GM21528 (cell line): ENCODE results near the gene RASGRP1.
"Not testable (repeated sequence)": the region's sequence is repeated elsewhere in the genome, so short reads cannot be mapped to it uniquely, and the experiment has no call there.

Source experiments
- ATAC-seq: cut with Tn5 transposase; IDR thresholded peaks from one replicate; pipeline ENCODE4 v1.9.1; 2021; ENCODE audit warnings: mild to moderate bottlenecking, moderate library complexity; ENCODE audit not compliant: unreplicated experiment, low FRiP score

Gene RASGRP1

DNA sequence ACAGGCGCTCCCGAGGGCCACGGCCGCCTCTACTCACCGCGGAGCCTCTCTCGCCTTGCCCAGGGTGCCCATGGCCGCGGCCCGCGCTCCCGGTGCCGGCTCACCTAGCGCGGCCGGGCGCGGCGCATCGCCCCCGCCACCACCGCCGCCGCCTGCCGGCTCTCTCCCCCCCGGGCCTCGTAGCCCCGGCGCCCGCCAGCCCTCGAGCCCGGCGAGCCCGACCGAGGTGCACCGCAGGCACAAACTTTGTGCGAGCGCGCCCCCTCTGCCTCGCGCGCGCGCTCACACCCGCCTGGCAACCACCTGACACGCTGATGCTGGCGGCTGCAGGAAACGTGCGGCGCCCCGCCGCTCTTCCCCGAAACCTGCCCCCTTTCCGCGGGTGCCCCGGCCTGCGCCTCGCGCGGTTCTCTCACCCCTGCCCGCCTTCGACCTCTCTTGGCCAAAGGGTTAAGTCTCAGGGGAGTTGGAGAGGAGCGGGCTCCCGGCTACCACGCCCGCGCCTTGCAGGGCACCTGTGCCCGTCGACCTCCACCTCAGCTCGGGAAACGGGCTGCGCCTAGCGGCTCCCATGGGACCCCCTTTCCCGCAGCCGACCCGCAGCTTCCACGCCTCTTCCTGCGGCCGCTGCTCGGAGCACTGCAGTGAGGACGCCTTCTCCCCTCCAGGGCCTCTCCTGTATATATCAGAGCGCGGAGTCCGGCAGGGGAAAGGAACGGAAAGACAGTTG, at the start of gene RASGRP1:
TSS of gene RASGRP1 (minus strand) at position 258 of the 730 bp plus-strand sequence. CDS start at position 72, 186 bp downstream.
- peak; percentile 72 for ATAC-seq

DNA sequence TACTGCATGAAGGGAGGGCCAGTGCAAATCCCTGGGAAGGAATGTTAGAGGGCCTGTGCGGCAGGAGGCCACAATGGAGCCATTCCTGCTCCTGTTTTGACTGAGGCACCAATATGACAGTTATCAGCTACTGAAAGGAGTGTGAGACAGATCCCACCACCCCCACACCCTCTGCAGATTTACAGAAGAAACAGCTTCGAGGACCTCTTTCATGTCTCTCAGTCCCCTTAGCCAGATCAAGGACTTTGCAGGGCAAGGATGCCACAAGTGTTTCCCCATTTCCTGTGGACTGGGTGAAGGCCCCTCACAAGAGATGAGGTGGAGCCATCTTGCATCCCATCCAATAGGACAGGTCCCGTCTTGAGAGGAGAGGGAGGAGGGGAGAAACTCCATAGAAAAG, 48.5 kb upstream of the RASGRP1 start:
- ATAC-seq: no peak

DNA sequence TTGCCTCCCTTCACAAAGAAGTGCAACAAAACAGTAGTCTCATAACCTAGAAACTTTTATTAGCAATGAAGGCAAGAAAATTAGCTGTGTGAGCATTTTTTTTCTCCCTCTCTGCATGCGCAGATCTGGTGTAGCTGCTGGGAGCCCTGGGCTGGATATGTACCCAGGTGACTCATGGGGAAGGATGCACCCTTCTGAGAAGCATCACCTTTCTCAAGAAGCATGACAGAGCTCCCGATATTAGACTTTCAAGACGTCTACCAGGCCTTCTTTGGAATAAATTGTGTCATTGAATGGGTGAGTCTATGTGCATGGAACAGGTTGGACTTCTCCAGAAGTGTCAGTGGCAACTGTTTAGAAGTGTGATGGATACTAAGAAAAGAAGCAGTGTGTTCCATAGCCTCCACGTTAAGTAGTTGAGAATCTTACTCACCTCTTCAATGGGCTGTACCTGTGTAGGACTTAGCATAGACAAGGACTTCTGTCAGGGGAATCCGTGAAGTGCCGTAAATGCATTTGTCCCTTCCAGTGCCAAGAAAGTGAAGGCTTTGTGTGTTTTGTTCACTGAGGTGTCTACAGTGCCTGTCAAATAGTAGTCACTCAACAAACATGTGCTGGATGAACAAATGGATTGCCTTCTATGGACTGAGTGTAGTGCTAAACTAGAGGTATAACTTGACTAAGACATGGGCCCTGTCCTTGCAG, 47.7 kb upstream of the RASGRP1 start:
- no peak for ATAC-seq

DNA sequence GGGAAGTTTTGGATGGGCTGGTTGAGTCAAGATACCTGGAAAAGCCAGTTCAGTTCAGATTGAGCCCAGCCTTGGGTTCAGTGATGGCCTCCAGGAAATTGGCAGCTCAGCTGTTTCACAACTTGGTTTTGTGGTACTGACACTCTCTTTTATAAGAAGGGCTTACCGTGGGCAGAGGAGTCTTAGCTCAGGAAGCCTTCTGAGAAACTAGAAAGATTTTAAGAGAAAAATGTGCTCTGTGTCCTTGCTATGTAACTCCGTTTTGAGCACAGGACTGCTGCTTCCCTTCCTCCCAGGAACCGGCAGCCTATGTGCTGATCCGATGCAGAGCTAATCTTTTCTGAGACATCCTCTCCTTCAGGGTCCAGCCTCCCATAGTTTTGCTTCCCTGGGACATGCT, 46.6 kb upstream of the RASGRP1 start:
- no peak for ATAC-seq

DNA sequence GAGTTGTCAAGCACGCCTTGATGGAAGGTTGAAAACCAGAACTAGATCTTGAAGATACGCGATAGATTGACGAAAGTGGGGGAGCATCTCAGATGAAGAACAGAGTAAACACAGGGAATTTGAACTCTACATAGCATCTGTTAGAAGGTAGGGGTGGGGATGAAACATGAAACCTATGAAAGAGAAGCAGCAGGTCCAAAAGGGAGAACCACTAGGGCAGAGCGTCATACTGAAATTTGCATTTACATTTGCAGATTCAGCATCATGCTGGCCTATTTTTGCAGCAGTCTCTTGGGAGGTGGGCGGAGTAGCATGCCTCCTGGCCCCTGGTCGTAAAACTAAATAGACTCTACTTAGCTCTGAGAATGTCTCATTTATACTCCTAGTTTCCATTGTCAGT, 46.1 kb upstream of the RASGRP1 start:
- no peak for ATAC-seq

DNA sequence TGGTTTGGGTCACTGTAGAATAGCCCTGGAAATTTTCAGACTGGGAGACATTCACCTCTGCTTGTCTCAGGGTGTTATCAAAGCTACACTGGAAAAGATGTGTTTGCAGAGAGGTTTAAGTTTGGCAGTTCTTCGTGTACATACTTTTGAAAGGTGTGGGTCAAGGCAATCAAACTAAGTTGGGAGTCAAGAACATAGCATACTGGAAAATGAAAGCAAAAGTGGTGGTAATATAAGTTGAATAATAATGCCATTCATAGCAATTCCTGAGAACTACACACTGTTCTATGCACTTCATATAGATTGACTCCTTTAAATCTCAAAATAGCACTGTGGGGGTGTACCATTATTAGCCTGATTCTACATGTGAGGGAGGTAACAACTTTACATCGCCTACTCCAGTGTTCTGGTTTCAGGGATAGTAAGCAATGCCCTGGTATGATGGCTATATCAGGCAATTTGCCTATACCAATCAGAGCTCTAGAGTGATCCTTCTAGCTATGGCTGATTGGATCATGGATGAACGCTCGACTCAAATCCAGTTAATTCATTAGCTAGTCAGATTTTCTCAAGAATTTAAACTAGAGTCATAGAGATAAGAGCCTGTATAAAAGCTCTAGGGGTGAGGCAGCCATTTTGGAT, 44.6 kb upstream of the RASGRP1 start:
- ATAC-seq: no peak

DNA sequence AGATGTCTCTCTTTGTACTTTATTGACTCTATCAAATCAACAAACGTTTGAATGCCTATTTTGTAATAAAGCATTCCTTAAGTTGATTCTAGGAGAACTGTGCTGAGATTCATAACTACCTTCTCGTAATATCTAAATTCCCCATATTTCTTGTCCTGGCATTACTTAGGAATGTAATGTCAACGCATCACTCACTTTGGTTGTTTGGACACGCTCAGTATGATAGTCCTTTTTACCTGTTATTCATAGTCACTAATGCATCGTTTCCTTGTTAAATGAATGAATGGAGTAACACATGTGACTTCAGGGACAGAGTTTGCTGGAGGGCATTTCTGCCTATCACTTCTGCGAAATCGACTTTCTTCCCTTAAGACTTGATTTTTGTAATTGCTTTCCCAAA, 44.1 kb upstream of the RASGRP1 start:
- ATAC-seq: no peak

DNA sequence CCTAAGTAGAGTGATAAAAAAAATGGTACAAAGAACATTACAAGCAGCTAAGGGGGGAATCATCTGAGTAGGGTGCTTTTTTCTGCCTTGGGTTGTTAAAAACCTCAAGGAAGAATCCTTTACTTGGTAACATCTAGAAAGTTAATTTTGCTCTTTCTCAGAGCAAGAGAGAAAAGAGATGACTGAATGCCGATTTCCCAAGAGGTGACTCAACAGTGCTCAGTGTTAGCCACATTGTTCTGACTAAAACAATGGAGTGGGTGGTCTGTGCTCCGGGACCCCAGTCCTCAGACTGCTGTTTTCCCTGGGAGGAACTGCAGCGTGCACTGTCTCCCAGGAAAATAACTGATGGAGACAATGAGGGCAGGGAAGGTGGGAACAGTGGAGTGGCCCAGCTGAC, 41.1 kb upstream of the RASGRP1 start:
- no peak for ATAC-seq

DNA sequence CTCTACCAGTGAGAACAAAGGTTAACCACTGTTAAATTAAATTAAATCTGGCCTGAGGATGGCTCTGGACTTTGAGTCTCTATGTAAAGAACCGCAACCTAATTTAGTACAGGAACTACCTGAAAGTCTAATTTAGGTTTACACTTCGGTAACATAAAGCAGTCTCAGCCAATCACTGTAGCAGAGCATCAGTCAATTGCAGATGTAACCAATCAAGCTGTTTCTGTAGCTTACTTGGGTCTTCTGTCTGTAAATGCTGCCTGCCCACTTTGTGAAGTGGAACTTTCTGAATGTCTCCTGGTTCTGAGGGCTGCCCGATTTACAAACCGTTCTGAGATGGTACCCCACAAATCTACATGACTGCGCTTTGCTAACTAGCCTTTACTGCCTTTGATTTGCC, 39.1 kb upstream of the RASGRP1 start:
- ATAC-seq: no peak

DNA sequence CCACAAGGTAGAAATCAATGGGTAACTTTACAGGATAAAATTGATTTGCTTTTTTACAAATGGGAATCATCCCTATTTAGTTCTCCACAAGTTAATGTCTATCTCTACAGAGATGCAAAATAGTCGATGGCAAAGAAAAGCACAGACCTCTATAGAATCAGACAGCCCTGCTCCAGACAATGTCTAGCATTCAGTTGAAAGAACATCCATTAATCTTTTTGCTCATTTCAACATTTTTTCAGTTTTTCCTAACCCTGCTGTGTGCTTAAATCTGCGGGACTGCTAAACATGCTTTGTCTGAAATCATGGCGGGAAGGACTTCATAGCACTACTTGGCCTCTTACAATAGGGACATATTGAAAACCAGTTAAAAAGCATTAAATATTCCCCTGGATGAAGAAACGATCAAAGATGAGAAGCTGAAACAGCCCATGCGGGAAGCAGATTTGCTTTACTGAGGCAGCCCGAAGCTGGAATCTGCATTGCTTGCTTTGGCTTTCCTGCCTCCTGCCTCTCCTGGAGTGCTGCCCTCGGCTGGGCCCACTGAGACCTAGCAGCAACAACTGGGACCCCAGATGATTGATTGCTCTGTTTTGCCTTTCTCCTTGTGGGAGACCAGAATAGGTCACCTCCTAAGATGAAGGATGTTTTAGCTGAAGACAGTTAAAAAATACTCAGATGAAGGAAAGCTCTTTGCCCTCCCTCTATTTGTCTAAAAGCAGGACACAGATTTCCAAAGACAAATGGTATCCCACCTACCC, 38.5 kb upstream of the RASGRP1 start:
- ATAC-seq: no peak

DNA sequence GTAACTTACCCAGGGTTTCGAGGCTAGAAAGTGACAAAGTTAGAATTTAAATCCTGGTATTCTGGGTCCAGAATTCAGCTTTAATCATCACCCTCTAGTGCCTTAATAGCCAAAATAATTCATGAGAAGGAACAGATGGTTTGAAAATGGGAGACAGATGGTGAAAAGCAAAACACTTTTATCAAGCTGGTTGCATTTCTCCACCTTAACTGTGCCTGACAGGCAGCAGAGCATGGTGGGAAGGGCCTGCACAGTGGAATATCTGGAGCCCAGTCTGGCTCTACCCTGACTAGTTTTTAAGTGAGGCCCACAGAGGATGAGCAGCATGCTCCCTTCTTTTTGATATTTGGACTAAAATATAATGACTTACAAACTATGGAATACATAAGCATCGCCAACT, 35.6 kb upstream of the RASGRP1 start:
- no peak for ATAC-seq

DNA sequence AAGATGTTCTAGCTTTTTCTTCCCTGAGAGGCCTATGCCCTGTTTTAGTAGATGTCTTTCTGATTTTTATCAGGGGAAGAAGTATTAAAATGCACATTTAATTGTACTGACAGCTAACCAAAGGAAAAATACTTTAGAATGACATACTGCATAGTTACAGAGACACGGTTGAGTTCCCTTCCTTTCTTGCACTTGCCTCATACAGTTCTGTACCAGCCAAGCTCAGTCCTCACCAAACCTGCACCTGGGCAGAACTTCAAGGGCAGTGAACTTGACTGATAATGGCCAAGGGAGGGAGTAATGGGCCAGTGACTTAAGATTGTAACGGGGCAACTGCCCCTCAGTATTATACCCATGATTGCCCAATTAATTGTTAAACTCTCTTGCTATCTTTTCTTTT, 34.1 kb upstream of the RASGRP1 start:
- ATAC-seq: no peak

DNA sequence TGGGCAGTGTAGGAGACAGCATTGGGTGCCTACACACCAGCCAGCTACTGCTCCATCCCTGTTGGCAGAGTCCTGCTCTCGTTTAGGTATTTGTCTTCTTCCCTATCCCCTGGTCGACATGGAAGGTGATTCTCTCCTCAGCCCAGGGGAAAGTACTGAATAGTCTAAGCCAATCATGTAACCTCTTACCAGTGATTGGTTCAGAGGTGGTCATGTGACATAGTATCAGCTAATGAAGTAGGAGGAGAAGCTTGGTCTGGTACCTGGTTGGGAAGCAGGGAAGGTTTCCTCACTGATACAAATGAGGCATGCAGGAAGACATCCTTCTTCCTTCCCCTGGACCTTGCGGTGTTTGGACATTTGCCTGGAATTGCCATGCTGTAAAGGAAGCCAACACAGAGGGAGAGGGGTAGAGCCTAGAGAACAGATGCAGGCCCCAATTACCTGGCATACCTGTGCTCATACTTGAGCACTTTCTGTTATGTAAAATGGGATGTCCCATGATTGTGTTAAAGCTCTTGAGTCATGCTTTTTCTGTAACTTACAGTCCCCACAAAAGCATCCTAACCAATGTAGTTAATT, 32.7 kb upstream of the RASGRP1 start:
- ATAC-seq: no peak

DNA sequence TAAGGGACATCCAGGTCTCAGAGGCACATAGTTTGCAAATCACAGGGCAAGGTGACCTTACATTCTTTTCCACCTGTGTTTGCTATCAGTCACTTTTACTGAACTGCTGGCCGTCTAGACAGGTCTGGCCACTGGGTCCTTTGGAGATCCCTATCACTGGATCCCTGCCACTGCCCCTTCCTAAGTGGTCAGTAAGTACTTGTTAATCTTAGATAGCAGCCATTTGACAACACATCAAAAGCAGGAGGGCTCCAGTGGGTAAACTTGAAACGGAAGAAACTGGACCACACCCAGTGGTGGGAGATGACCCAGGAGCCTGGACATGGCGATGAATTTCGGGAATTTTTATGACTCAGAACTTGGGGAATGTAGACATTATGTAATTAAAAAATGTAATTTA, 28.9 kb upstream of the RASGRP1 start:
- no peak for ATAC-seq

DNA sequence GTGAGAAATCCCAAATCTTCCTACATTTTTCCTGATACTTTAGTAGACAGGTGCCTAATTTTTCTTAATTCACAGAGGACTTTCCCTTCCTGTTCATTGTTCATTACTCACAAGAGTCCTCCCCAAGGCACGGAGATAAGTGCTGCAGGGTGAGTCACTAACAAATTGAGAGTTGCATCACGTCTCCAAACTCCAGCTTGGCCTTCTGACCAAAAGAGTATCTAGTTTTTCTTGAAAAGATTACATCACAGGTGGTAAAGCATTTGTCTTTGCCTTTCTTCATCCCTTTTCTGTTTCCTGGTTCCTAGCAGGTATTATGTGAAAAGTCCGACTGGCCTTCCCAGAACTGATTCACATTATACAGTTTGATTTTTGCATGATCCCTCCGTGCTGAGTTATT, 24.9 kb upstream of the RASGRP1 start:
- ATAC-seq: no peak

DNA sequence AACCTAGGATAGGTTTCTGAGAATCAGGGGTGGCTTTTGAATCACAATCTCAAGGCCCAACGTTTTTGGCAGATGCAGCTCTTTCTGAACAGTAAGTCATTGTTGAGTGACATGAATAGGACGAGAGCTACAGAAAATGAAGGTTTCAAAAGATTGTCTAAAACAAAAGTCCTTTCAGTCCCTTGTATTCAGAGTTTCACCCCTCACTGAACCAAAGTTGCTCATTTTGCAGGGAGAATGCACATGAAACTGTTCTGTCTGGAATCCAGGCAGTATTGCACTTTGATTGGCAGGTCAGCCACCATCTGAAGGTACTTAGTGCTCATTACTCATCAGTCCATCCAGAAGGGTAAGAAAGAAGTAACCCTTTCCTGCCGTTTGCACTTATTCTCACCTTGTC, 24.1 kb upstream of the RASGRP1 start:
- no peak for ATAC-seq

DNA sequence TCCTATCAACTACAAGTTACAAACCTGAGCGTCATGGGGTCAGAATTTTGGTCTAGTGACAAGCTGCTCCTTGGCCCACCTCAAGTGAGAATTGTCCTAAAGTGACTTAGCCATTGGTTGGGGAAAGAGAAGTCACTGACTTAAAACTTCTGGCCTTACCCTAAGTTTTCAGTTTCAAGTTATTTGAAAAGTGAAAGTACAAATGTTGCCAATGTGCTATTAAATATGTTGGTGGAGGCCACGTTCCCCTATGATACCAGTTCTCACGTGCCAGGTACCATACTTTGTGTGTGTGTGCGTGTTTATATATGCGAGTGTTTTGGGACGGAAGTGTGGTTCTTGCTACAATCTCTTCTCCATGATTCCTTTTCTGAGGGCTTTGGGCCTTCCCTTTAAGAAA, 22.6 kb upstream of the RASGRP1 start:
- ATAC-seq: no peak

DNA sequence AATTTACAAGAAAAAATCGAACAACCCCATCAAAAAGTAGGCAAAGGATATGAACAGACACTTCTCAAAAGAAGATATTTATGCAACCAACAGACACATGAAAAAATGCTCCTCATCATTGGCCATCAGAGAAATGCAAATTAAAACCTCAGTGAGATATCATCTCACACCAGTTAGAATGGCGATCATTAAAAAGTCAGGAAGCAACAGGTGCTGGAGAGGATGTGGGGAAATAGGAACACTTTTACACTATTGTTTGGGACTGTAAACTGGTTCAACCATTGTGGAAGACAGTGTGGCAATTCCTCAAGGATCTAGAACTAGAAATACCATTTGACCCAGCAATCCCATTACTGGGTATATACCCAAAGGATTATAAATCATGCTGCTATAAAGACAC, 21.4 kb upstream of the RASGRP1 start:
- not testable (repeated sequence) for ATAC-seq

DNA sequence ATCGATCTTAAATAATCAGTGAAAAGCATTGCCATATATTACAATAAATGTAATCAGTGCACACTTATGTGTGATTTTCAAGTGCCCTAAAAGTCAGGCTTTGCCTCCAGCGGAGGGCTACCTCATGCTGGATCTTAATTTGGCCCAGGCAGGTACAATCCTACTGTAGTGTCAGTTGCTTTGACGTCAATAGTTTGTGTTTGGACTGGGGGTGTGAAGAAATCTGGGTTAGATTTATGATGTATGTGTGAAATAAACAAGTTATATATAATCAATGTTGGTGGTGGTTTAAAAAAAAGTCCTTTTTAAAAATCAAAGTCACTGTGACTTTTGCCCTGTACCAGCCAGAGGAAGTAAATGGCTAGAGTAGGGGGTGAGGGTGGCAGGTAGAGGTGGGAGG, 14.0 kb upstream of the RASGRP1 start:
- ATAC-seq: no peak

DNA sequence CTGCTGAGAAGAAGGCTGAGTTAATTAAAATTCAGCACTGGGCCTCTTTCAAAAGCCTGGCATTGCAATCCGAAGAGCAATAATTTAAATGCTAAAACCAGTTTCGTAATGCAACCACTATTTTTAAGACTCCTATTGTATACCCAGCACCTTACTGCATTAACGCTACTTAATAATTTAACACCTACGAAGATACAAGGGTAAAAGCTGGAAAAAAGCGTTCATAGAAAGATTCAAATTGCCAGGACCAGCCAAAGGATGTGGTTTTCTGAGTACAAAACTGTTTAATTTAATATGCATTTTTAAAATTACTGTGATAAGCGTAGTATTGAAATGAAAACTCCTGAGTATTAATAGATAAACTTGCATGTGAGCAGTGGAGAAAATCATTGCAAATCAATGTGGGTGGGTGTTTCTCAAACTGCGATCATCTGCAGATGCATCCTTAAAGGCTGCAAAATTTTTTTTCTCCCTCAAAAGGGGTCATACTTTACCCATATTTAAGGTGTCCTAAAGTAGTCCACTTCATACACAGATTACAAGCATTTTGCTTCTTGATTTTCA, 12.9 kb upstream of the RASGRP1 start:
- no peak for ATAC-seq
